Hepatocyte (in vitro differentiated cells): Measurements from ENCODE around the gene PPP2R2C. TPM values are rescaled to one million over a fixed set of nuclear protein-coding genes. Genes with fewer than 3 reads are reported as not detected.

Experiments used
- DNase-seq: peaks from one replicate; pipeline ENCODE4 v3.0.0-alpha.2; 2016; ENCODE audit warnings: low spot score
- H2AFZ ChIP-seq: fragments of 200-600 bp; sonication (generic); 2 replicates; pipeline ENCODE4 v1.6.0; 2016; ENCODE audit warnings: antibody characterized with exemption, mild to moderate bottlenecking
- H3K27ac ChIP-seq: fragments of 200-600 bp; sonication (generic); 2 replicates; pipeline ENCODE4 v1.5.1; 2016; ENCODE audit warnings: mild to moderate bottlenecking
- H3K27me3 ChIP-seq: fragments of 200-600 bp; sonication (generic); 2 replicates; pipeline ENCODE4 v1.6.1; 2016
- H3K36me3 ChIP-seq: fragments of 200-600 bp; sonication (generic); replicated peaks from 2 replicates; pipeline ENCODE4 v1.5.1; 2016; ENCODE audit warnings: low read depth; ENCODE audit not compliant: insufficient read depth
- H3K4me1 ChIP-seq: fragments of 200-600 bp; sonication (generic); 2 replicates; pipeline ENCODE4 v1.5.1; 2016; ENCODE audit warnings: mild to moderate bottlenecking, moderate library complexity; ENCODE audit not compliant: insufficient read depth
- H3K4me2 ChIP-seq: fragments of 200-600 bp; sonication (generic); 2 replicates; pipeline ENCODE4 v1.6.0; 2016
- H3K4me3 ChIP-seq: fragments of 200-600 bp; sonication (generic); 2 replicates; pipeline ENCODE4 v1.5.1; 2016; ENCODE audit warnings: mild to moderate bottlenecking
- H3K79me2 ChIP-seq: fragments of 200-600 bp; sonication (generic); 2 replicates; pipeline ENCODE4 v1.6.0; 2017; ENCODE audit warnings: mild to moderate bottlenecking
- H3K9me2 ChIP-seq: fragments of 200-600 bp; sonication (generic); replicated peaks from 2 replicates; pipeline ENCODE4 v1.6.0; 2017; ENCODE audit warnings: mild to moderate bottlenecking; ENCODE audit not compliant: insufficient read depth
- H3K9me3 ChIP-seq: fragments of 200-600 bp; sonication (generic); 2 replicates; pipeline ENCODE4 v1.5.1; 2016; ENCODE audit warnings: low read depth, mild to moderate bottlenecking
- H4K20me1 ChIP-seq: fragments of 200-600 bp; sonication (generic); 2 replicates; pipeline ENCODE4 v1.6.0; 2016; ENCODE audit warnings: mild to moderate bottlenecking; ENCODE audit not compliant: insufficient read depth, poor library complexity, severe bottlenecking
- CTCF ChIP-seq: fragments of 200-600 bp; sonication (generic); IDR thresholded peaks from 2 replicates; pipeline ENCODE4 v1.5.1; 2016; ENCODE audit warnings: antibody characterized with exemption, mild to moderate bottlenecking; ENCODE audit not compliant: poor library complexity
- EZH2 ChIP-seq: fragments of 200-600 bp; sonication (generic); IDR thresholded peaks from 2 replicates; pipeline ENCODE4 v1.6.1; 2016; ENCODE audit warnings: antibody characterized with exemption, mild to moderate bottlenecking, borderline replicate concordance
- EZH2phosphoT487 ChIP-seq: fragments of 200-600 bp; sonication (generic); IDR thresholded peaks from one replicate; pipeline ENCODE4 v1.6.1; 2018; ENCODE audit warnings: antibody characterized with exemption, mild to moderate bottlenecking, low read depth, moderate library complexity; ENCODE audit not compliant: unreplicated experiment, severe bottlenecking
- WGBS: methylation state at CpG from one replicate; pipeline ENCODE4 v1.1.6; 2016; ENCODE audit warnings: low lambda C conversion rate; ENCODE audit errors: missing lambda C conversion rate; 5-methylcytosine and 5-hydroxymethylcytosine counted together
- polyA plus RNA-seq: library from polyadenylated mRNA; unstranded; fragments of >200 nt; fragmentation: Nextera tagmentation; extraction: Ambion mirVana; gene quantifications from 2 replicates; pipeline ENCODE4 v1.2.1, GENCODE V29; 2016
- total RNA-seq: library from RNA; depleted of rRNA; stranded (reverse); fragments of >200 nt; gene quantifications from 2 replicates; pipeline ENCODE4 v1.2.3, GENCODE V29; 2014

PPP2R2C gene
- total and polyA plus RNA-seq, 2 experiments from 2014 or later, result 0.35 to 0.67 TPM

GRCh38 chr4:6390356-6390755, 82.1 kb downstream of the PPP2R2C start:
- Histone ChIP-seq H3K9me3 (no peaks in the 10 kb centered on the region), H4K20me1 (no peaks in the 10 kb centered on the region), H3K27ac (no peak overlapping the region), H3K4me1 (no peaks in the 10 kb centered on the region), H3K36me3 (no peaks in the 10 kb centered on the region), H3K9me2 (no peaks in the 10 kb centered on the region), H3K27me3 (no peaks in the 10 kb centered on the region), H3K4me3 (no peak overlapping the region), H3K4me2 (no peak overlapping the region), H3K79me2 (no peaks in the 10 kb centered on the region), H2AFZ (no peak overlapping the region)
- 61% methylated on average over 18 of the region's 18 CpGs for WGBS
- TF ChIP-seq CTCF, result no peak
- TF ChIP-seq EZH2, result no peak
- no peak for TF ChIP-seq EZH2phosphoT487
- no peak for DNase-seq

- Histone ChIP-seq H2AFZ (no peak overlapping the region), H3K4me2 (no peak overlapping the region), H3K79me2 (no peaks in the 10 kb centered on the region), H3K27ac (no peak overlapping the region), H3K4me3 (no peak overlapping the region), H4K20me1 (no peaks in the 10 kb centered on the region), H3K4me1 (no peaks in the 10 kb centered on the region), H3K9me3 (no peaks in the 10 kb centered on the region), H3K9me2 (no peaks in the 10 kb centered on the region), H3K27me3 (no peaks in the 10 kb centered on the region), H3K36me3 (no peaks in the 10 kb centered on the region)
- TF ChIP-seq CTCF (no peak), EZH2phosphoT487 (no peak), EZH2 (no peak)
- no peak for DNase-seq
- WGBS, result 82% methylated on average over 19 of the region's 19 CpGs
Measured at GRCh38 chr4:6389142-6389825, 83.1 kb downstream of the PPP2R2C start.

- Histone ChIP-seq H3K4me1 (no peaks in the 10 kb centered on the region), H4K20me1 (no peaks in the 10 kb centered on the region), H3K4me3 (no peak overlapping the region), H3K27ac (no peak overlapping the region), H2AFZ (no peak overlapping the region), H3K27me3 (no peaks in the 10 kb centered on the region), H3K9me3 (no peaks in the 10 kb centered on the region), H3K9me2 (no peaks in the 10 kb centered on the region), H3K4me2 (no peak overlapping the region), H3K79me2 (no peaks in the 10 kb centered on the region), H3K36me3 (no peaks in the 10 kb centered on the region)
- no peak for TF ChIP-seq EZH2phosphoT487
- no peak for TF ChIP-seq CTCF
- TF ChIP-seq EZH2, result no peak
- WGBS, result 90% methylated on average over 9 of the region's 9 CpGs
- no peak for DNase-seq
Measured at GRCh38 chr4:6388713-6389112, 83.7 kb downstream of the PPP2R2C start.
